ENCODE measurements around the gene COX15.
"Not testable (repeated sequence)": the region's sequence is repeated elsewhere in the genome, so short reads cannot be mapped to it uniquely, and the experiment has no call there.

The COX15 gene

DNA sequence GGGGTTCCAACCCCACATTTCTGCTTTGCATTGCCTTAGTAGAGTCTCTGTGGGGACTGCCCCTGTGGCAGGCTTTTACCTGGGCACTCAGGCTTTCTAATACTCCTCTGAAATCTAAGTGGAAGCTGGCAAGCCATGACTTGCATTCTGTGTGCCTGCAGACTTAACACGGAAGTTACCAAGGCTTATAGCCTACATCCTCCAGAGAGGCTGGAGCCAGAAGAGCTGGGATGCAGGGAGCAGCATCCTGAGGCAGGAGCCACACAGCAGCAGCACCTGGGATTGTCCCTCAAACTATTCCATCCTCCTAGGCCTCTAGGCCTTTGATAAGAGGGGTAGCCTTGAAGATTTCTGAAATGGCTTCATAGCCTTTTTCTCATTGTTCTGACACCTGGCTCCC is 28.4 kb upstream of the COX15 start:
- Histone ChIP-seq H3K9ac (ENCODE audit: low read length) (no peak overlapping the region), H3K36me3 (ENCODE audit: insufficient read depth, low read length) (peaks cover 34% of the 10 kb centered on the region)

DNA sequence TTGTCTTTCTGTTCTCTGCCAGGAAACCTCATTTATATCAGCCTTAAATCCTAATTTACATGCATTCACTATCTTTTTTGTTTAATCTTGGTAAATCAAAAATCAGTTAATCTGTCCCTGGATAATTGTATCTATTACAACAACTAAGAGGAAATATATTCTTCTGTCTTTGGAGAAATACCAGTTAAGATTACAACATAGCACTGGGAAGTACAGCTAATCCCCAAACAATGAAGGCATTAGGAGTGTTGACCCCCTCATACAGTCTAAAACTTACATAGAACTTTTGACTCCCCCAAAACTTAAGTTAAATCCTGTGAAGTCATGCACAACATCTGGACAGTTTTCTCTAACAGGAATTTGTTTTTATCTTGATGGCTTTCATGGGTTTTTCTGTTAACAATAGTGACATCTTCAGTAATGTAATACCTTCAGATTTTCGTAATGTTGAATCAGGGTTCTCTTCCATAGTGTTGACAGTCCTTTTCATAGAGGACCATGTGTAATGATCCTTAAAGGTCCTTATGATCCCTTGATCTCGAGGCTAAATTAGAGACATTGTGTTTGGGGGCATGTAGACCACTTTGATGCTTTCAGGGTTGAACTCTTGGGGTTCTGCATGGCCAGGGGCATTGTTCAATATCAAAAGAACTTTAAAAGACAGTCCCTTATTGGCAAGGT is 26.4 kb upstream of the COX15 start:
- no peak overlapping the region for H3K27ac ChIP-seq (ENCODE audit: low read depth, low read length)
- H3K4me1 ChIP-seq (ENCODE audit: insufficient read depth, low read length), result no peaks in the 10 kb centered on the region
- no peak overlapping the region for H3K9ac ChIP-seq (ENCODE audit: low read length)
- no peak overlapping the region for H3K4me3 ChIP-seq (ENCODE audit: low read depth in 1 of 2, low read length in 2 of 2)
- peaks cover 34% of the 10 kb centered on the region for H3K36me3 ChIP-seq (ENCODE audit: insufficient read depth, low read length)
- H3K9me3 ChIP-seq (ENCODE audit: low read length), result no peaks in the 10 kb centered on the region
- H3K27me3 ChIP-seq (ENCODE audit: control insufficient read depth in 1 of 2, insufficient read depth in 2 of 2, low read length in 2 of 2), result no peaks in the 10 kb centered on the region

More for the DNA sequence above, 28.4 kb upstream of the COX15 start:
- H3K9me3 ChIP-seq (ENCODE audit: low read length), result no peaks in the 10 kb centered on the region
- H3K27ac ChIP-seq (ENCODE audit: low read depth, low read length), result no peak overlapping the region
- H3K4me1 ChIP-seq (ENCODE audit: insufficient read depth, low read length), result no peaks in the 10 kb centered on the region
- no peak overlapping the region for H3K4me3 ChIP-seq (ENCODE audit: low read depth in 1 of 2, low read length in 2 of 2)
- no peaks in the 10 kb centered on the region for H3K27me3 ChIP-seq (ENCODE audit: control insufficient read depth in 1 of 2, insufficient read depth in 2 of 2, low read length in 2 of 2)

DNA sequence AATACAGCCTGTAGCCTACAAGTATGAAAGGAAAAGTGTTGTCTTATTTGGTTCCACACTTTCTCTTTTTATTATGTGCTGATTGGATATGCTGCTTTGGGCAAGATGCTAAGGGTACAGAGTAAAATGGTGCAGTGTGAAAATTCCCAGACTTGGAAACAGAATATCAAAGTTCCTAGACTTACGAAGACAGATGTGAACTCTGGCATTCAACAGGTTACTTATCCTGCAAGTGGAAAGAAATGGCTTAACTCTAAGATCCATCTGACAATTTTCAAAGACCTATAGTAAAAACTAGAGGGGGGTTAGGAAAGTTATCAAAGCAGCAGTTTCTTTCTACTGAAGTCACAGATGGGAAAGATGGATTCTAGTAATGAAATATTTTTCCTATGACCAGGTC is 24.2 kb upstream of the COX15 start:
- Histone ChIP-seq H3K27me3 (ENCODE audit: control insufficient read depth in 1 of 2, insufficient read depth in 2 of 2, low read length in 2 of 2) (no peaks in the 10 kb centered on the region), H3K4me1 (ENCODE audit: insufficient read depth, low read length) (no peaks in the 10 kb centered on the region), H3K36me3 (ENCODE audit: insufficient read depth, low read length) (peaks cover 39% of the 10 kb centered on the region), H3K9ac (ENCODE audit: low read length) (no peak overlapping the region), H3K4me3 (ENCODE audit: low read depth in 1 of 2, low read length in 2 of 2) (no peak overlapping the region), H3K27ac (ENCODE audit: low read depth, low read length) (no peak overlapping the region), H3K9me3 (ENCODE audit: low read length) (no peaks in the 10 kb centered on the region)

DNA sequence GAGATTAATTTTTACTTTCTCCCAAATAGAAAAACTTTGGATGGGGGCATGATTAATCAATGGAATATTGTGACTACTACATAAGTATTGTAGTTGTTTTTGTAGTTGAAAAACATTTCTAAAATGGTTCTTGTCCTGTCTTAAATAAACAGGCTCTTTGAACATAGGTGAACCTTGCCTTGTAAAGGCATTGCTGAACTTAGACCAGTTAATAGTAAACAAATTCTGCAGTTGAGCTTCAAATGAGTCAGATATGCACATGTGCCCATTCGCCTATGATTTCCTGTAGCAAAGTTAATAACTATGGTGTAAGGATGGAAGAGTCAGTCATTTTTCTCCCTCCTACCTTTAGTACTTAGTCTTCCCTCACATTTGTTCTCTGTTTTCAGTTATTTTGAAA is 22.7 kb upstream of the COX15 start:
- H3K4me3 ChIP-seq (ENCODE audit: low read depth in 1 of 2, low read length in 2 of 2), result no peak overlapping the region
- H3K27ac ChIP-seq (ENCODE audit: low read depth, low read length), result no peak overlapping the region
- H3K36me3 ChIP-seq (ENCODE audit: insufficient read depth, low read length), result peaks cover 28% of the 10 kb centered on the region
- H3K9me3 ChIP-seq (ENCODE audit: low read length), result no peaks in the 10 kb centered on the region
- H3K4me1 ChIP-seq (ENCODE audit: insufficient read depth, low read length), result no peaks in the 10 kb centered on the region
- H3K27me3 ChIP-seq (ENCODE audit: control insufficient read depth in 1 of 2, insufficient read depth in 2 of 2, low read length in 2 of 2), result no peaks in the 10 kb centered on the region
- no peak overlapping the region for H3K9ac ChIP-seq (ENCODE audit: low read length)

DNA sequence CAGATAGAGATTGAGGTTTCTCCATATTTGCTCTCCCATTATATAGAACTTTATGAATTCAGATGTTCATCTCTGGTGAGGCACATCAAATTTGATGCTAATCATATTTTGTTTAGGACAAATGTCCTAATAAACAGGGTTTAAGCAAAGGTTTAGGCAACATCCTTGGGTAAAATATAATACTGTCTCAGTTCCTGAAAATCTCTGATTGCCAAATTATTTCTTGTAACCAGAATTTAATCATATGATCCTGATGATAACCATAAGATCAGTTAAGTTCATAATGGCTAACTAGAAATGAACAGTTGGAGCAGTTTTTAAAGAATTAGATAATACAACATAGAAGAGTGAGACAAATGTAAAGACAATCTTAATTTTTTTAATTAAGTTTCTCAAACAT is 18.7 kb upstream of the COX15 start:
- Histone ChIP-seq H3K27ac (ENCODE audit: low read depth, low read length) (no peak overlapping the region), H3K27me3 (ENCODE audit: control insufficient read depth in 1 of 2, insufficient read depth in 2 of 2, low read length in 2 of 2) (no peaks in the 10 kb centered on the region), H3K4me1 (ENCODE audit: insufficient read depth, low read length) (no peaks in the 10 kb centered on the region), H3K9me3 (ENCODE audit: low read length) (no peaks in the 10 kb centered on the region), H3K4me3 (ENCODE audit: low read depth in 1 of 2, low read length in 2 of 2) (no peak overlapping the region), H3K36me3 (ENCODE audit: insufficient read depth, low read length) (peaks cover 33% of the 10 kb centered on the region), H3K9ac (ENCODE audit: low read length) (no peak overlapping the region)

DNA sequence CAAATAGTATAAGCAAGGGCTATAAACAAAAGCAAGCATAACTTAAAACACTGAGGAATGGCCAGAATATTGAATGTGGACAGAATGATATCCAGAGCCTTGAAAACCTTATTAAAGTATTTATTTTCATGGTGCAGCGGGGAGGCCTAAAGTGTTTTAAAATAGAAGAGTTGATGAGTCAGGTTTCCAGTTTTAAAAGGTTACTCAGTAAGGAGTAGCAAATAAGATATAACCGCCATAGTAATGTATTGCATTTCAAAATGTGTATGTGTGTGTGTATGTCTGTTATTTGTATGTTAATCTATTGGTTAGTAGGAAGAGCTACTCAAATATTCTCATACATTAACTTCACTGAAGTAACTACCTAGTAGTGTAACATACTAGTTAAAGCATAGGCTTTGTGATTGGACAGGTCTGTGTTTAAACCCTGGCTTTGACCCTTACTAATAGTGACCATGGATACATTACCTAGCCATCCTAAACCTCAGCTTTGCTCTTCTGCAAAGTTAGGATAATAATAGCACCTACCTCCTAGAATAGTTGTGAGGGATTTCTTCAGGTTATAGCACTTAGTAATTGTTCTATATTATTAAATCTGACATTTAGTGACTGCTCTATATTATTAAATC is 17.0 kb upstream of the COX15 start:
- Histone ChIP-seq H3K36me3 (ENCODE audit: insufficient read depth, low read length) (peaks cover 43% of the 10 kb centered on the region), H3K27me3 (ENCODE audit: control insufficient read depth in 1 of 2, insufficient read depth in 2 of 2, low read length in 2 of 2) (no peaks in the 10 kb centered on the region), H3K27ac (ENCODE audit: low read depth, low read length) (no peak overlapping the region), H3K9me3 (ENCODE audit: low read length) (no peaks in the 10 kb centered on the region), H3K4me1 (ENCODE audit: insufficient read depth, low read length) (no peaks in the 10 kb centered on the region), H3K9ac (ENCODE audit: low read length) (no peak overlapping the region), H3K4me3 (ENCODE audit: low read depth in 1 of 2, low read length in 2 of 2) (no peak overlapping the region)

DNA sequence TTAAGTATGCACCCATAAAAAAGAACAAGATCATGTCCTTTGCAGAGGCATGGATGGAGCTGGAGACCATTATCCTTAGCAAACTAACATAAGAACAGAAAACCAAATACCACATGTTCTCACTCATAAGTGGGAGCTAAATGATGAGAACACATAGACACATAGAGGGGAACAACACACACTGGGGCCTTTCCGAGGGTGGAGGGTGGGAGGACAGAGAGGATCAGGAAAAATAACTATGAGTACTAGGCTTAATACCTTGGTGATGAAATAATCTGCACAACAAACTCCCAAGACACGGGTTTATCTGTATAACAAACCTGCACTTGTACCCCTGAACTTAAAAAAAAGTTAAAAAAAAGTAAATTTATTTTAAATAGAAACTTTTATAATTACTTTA is 14.2 kb upstream of the COX15 start:
- not testable (repeated sequence) for H3K27ac ChIP-seq (ENCODE audit: low read depth, low read length); H3K27me3 ChIP-seq (ENCODE audit: control insufficient read depth in 1 of 2, insufficient read depth in 2 of 2, low read length in 2 of 2)
- H3K36me3 ChIP-seq (ENCODE audit: insufficient read depth, low read length), result peaks cover 57% of the 10 kb centered on the region

DNA sequence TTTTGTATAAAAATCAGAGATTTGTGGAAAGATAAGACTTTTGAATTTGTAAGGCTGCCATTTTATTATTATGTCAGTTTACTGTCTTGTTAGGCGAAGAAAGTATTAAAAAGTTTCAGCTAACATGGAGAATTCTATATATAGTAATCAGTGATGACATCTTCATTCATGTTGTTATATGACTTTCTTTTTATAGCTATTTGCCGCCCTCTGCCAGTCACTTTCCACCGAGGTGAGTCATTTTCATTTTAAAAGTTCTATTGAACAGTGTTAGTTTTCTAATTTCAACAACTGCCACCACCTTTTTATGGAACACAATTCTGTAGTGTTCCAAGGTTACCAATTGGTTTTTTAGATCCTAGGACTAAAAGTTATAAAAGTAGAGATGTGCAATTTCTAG is 11.9 kb upstream of the COX15 start:
- H3K9me3 ChIP-seq (ENCODE audit: low read length), result peaks cover 5% of the 10 kb centered on the region
- no peak overlapping the region for H3K4me3 ChIP-seq (ENCODE audit: low read depth in 1 of 2, low read length in 2 of 2)
- peaks cover 74% of the 10 kb centered on the region for H3K36me3 ChIP-seq (ENCODE audit: insufficient read depth, low read length)
- H3K4me1 ChIP-seq (ENCODE audit: insufficient read depth, low read length), result peaks cover 6% of the 10 kb centered on the region
- no peak overlapping the region for H3K9ac ChIP-seq (ENCODE audit: low read length)
- no peak overlapping the region for H3K27ac ChIP-seq (ENCODE audit: low read depth, low read length)
- H3K27me3 ChIP-seq (ENCODE audit: control insufficient read depth in 1 of 2, insufficient read depth in 2 of 2, low read length in 2 of 2), result no peaks in the 10 kb centered on the region

More for the DNA sequence above, 14.2 kb upstream of the COX15 start:
- not testable (repeated sequence) for H3K9me3 ChIP-seq (ENCODE audit: low read length); H3K4me1 ChIP-seq (ENCODE audit: insufficient read depth, low read length); H3K9ac ChIP-seq (ENCODE audit: low read length); H3K4me3 ChIP-seq (ENCODE audit: low read depth in 1 of 2, low read length in 2 of 2)

DNA sequence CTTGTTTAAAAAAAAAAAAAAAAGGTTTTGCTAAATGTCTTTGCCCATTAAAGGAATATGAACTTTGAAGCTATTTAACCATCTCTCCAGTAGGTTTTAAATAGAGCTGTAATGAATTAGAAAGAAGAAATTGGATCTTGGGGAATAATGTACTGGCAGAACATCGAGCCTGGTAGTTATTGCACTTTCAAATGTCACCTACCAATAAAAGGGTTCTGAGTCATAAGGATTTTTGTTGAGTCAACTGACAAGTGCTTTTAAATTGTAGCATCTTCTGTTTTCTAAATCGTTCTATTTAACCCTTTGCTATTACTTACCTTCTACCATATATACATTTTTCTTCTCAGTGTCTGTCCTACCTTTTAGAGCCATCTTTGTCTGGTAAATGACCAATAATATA is 10.8 kb upstream of the COX15 start:
- H3K27ac ChIP-seq (ENCODE audit: low read depth, low read length), result no peak overlapping the region
- H3K36me3 ChIP-seq (ENCODE audit: insufficient read depth, low read length), result peaks cover 65% of the 10 kb centered on the region
- H3K4me1 ChIP-seq (ENCODE audit: insufficient read depth, low read length), result peaks cover 6% of the 10 kb centered on the region
- H3K4me3 ChIP-seq (ENCODE audit: low read depth in 1 of 2, low read length in 2 of 2), result no peak overlapping the region
- H3K9me3 ChIP-seq (ENCODE audit: low read length), result peaks cover 5% of the 10 kb centered on the region
- H3K9ac ChIP-seq (ENCODE audit: low read length), result no peak overlapping the region
- no peaks in the 10 kb centered on the region for H3K27me3 ChIP-seq (ENCODE audit: control insufficient read depth in 1 of 2, insufficient read depth in 2 of 2, low read length in 2 of 2)

DNA sequence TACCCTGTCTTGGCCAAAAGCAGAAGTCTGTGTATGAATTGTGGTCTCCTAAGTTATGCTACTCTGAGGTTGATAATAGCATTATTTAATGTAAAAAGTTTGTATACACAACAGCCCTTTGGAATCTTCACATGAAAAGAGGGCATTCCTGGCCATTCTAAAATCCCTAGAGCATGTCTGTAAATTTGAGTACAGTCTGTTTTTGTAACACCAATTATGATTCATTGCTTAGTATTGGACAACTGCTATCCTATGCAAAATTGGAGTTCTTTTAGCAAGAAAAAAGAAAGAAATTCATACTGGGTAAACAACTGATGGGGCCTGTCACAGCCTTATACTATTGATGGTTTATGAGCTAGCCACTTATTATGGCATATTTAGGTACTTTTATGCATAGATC is 10.3 kb upstream of the COX15 start:
- Histone ChIP-seq H3K36me3 (ENCODE audit: insufficient read depth, low read length) (peaks cover 65% of the 10 kb centered on the region), H3K4me1 (ENCODE audit: insufficient read depth, low read length) (peaks cover 6% of the 10 kb centered on the region), H3K4me3 (ENCODE audit: low read depth in 1 of 2, low read length in 2 of 2) (no peak overlapping the region), H3K9me3 (ENCODE audit: low read length) (peaks cover 5% of the 10 kb centered on the region), H3K9ac (ENCODE audit: low read length) (no peak overlapping the region), H3K27me3 (ENCODE audit: control insufficient read depth in 1 of 2, insufficient read depth in 2 of 2, low read length in 2 of 2) (no peaks in the 10 kb centered on the region), H3K27ac (ENCODE audit: low read depth, low read length) (no peak overlapping the region)

DNA sequence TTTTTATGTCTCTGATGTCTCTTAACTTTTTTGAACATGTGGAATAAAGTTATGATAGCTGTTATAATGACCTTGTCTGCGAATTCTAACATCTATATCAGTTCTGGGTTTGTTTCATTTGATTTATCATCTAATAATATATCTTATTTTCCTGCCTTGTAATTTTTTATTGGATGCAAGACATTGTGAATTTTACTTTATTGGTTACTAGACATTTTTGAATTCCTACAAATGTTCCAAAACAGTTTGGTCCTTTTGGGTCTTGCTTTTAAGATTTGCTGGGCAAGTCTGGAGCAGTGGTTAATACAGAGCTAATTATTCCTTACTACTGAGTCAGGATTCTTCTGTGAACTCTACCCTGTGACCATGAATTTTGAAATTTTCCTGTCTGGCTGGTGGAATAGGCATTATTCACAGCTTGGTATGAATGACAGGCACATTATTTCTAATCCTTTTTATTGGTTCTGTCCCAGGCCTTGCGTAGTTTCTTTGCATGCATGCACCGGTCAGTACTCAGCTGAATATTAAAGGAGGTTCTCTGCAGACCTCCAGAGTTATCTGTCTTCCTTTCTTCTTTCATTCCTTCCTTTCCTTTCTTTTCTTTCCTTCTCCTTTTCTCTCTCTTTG is 9.1 kb upstream of the COX15 start:
- Histone ChIP-seq H3K9me3 (ENCODE audit: low read length) (peaks cover 5% of the 10 kb centered on the region), H3K36me3 (ENCODE audit: insufficient read depth, low read length) (peaks cover 71% of the 10 kb centered on the region), H3K9ac (ENCODE audit: low read length) (no peak overlapping the region), H3K4me3 (ENCODE audit: low read depth in 1 of 2, low read length in 2 of 2) (no peak overlapping the region), H3K27ac (ENCODE audit: low read depth, low read length) (no peak overlapping the region), H3K27me3 (ENCODE audit: control insufficient read depth in 1 of 2, insufficient read depth in 2 of 2, low read length in 2 of 2) (no peaks in the 10 kb centered on the region), H3K4me1 (ENCODE audit: insufficient read depth, low read length) (peaks cover 6% of the 10 kb centered on the region)

DNA sequence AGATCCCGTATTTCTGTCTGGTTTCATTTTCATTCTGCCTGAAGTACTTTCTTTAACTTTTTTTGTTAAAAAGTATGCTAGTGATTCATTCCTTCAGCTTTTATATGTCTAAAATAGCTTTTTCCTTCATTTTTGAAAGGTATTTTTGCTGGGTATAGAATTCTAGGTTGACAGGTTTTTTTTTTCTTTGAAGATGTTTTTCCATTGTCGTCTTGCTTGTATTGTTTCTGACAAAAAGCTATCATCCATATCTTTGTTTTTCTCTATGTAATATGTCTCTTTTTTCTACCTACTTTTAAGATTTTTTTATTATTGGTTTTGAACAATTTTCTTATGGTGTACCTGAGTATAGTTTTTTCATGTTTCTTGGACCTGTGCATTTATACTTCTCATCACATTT is 8.3 kb upstream of the COX15 start:
- no peak overlapping the region for H3K27ac ChIP-seq (ENCODE audit: low read depth, low read length)
- peaks cover 6% of the 10 kb centered on the region for H3K4me1 ChIP-seq (ENCODE audit: insufficient read depth, low read length)
- peaks cover 5% of the 10 kb centered on the region for H3K9me3 ChIP-seq (ENCODE audit: low read length)
- H3K4me3 ChIP-seq (ENCODE audit: low read depth in 1 of 2, low read length in 2 of 2), result no peak overlapping the region
- H3K36me3 ChIP-seq (ENCODE audit: insufficient read depth, low read length), result peaks cover 67% of the 10 kb centered on the region
- H3K9ac ChIP-seq (ENCODE audit: low read length), result no peak overlapping the region
- H3K27me3 ChIP-seq (ENCODE audit: control insufficient read depth in 1 of 2, insufficient read depth in 2 of 2, low read length in 2 of 2), result no peaks in the 10 kb centered on the region

Measured in muscle layer of colon (tissue), 2 donors.